HG02870 (cell line): Measurements from ENCODE around the gene DEPDC5.
"Not testable (repeated sequence)": the region's sequence is repeated elsewhere in the genome, so short reads cannot be mapped to it uniquely, and the experiment has no call there.

Experiments
- ATAC-seq: cut with Tn5 transposase; IDR thresholded peaks from one replicate; pipeline ENCODE4 v1.9.1; 2021; ENCODE audit warnings: mild to moderate bottlenecking, moderate library complexity; ENCODE audit not compliant: unreplicated experiment

The DEPDC5 gene

DNA sequence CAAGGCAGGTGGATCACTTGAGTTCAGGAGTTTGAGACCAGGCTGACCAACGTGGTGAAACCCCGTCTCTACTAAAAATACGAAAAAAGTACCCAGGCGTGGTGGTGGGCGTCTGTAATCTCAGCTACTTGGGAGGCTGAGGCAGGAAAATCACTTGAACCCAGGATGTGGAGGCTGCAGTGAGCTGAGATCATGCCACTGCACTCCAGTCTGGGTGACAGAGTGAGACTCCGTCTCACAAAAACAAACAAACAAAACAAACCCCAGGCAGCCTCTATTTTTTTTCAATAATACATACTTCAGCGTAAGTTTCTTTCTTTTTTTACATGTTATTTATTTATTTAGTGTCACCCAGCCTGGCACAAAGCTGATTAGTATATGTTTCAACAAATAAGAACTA, 60.1 kb downstream of the DEPDC5 start:
- ATAC-seq, result not testable (repeated sequence)

DNA sequence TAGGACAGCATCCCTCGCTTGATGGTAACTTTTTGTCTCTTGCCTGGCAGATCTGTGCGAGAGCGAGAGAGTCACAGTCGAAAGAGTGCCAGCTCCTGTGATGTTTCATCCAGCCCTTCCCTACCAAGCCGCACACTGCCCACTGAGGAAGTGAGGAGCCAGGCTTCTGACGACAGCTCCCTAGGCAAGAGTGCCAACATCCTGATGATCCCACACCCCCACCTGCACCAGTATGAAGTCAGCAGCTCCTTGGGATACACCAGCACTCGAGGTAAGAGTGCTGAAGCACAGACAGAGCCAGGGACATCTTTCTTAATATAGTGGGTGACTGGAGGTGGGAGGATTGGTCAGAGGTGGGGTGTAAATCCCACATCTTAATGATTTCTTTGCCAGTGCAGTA, 61.1 kb downstream of the DEPDC5 start:
- ATAC-seq, result no peak

DNA sequence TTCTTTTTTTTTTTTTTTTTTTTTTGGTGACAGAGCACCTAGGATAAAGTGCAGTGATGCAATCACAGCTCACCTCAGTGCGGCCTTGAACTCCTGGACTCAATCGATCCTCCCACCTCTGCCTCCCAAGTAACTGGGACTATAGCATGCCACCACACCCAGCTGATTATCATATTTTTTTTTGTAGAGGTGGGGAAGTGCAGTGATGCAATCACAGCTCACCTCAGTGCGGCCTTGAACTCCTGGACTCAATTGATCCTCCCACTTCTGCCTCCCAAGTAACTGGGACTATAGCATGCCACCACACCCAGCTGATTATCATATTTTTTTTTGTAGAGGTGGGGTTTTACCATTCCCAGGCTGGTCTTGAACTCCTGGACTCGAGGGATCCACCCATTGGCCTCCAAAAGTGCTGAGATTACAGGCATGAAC, 61.6 kb downstream of the DEPDC5 start:
- ATAC-seq, result not testable (repeated sequence)

DNA sequence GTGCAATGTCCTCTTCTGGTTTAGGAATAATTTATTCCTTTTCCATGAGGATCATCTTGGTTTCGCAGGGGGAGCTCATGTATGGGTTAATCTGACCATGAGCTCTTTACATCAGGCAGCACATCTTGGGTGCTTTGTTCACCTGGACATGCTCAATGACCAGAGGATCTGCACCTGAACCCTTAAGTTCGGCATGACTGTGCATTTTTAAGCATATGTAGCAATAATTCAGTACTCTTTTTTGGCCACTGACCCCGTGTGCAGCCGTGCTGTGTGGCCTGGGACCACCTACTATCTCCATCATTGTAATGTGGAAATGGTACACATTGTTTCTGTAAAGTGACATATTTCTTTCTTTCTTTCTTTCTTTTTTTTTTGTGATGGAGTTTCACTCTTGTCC, 62.9 kb downstream of the DEPDC5 start:
- no peak for ATAC-seq

DNA sequence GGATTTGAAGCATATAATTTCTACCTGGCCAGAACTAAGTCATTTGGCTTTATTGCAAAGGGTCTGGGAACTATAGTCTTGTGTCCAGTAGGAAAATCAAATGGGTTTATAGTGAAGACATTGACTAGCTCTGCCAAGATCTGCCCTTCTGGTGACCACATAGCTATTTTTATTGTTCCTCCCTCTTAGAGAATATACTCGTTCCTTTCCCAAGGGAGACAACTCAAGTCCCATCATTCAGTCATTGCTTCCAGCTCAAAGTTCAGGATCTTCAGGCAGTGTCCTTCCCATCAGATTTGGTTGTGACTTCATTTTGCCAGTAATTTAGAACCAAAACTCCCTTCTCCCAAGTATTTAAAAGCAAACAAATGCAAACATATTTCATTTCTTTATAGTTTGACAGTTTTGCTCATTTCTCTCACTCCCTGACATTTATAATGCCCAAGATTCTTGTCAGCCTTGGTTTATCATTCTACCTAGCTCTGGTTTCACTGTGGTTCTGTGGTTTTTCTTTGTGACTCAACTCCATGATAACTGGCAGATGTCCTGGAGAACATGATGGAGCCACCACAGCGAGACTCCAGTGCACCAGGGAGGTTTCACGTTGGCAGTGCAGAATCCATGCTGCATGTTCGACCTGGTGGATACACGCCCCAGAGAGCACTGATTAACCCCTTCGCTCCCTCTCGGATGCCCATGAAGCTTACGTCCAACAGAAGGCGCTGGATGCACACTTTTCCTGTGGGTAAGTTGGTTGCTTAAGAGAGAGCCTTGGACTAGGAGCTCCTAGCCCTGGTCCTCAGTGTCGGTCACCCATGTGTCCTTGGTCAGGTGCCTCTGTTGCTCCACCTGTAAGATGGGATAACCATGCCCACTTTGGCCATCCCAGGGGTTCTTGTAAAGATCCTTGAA, 64.9 kb downstream of the DEPDC5 start:
- ATAC-seq, result no peak

DNA sequence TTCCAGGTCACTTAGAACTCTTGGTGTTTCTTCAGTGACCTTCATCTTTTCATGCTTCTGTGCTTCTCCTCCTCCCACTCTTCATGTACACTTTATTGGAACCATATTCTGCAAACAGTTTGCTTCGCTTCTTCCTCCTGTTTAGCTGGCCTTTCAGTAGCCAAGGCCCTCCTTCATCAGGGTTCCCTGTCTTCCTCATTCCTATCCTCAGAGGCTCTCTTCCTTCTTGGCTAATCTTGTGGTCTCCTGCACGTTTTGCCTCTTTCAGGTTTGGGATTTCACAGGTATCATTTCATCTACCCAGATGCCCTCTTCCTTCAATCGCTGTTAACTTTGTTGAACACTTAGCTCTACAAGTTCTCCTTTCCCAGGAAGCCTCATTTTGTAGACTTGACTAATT, 66.8 kb downstream of the DEPDC5 start:
- ATAC-seq, result no peak

DNA sequence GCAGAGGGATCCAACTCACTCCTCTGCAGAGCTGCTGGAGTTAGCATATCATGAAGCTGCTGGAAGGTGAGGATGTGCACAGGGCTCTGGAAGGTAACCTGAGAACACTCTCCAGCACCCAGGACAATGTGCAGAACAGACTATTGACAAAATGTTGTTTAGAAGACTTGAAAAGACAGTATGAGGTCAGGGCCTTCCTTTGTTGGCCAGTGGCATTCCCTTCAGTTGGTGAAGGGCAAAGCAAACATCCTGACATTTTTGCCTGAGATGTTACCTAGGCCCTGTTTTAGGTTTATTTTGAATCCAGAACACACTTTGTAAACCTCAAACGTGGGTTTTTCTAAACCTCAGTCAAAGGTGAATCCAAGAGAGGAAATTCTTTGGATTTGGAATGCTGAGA, 67.8 kb downstream of the DEPDC5 start:
- ATAC-seq, result no peak

DNA sequence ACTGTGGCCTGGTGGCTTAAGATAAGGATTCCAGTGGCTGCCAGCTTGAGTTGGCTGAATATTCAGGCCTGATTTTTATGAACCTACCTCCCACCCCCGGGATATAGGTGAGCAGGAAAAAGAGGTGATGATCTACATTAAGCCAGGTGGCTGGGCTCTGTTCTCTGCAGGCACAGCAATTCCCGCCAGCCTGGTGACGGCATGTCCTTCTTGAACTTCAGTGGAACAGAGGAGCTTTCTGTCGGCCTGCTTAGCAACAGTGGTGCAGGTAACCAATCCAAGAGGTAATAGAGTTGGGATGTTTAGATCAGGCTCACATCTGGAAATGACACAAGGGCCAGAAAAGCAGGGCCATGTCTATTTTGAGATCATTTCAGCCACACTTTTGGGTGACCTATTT, 68.7 kb downstream of the DEPDC5 start:
- no peak for ATAC-seq

DNA sequence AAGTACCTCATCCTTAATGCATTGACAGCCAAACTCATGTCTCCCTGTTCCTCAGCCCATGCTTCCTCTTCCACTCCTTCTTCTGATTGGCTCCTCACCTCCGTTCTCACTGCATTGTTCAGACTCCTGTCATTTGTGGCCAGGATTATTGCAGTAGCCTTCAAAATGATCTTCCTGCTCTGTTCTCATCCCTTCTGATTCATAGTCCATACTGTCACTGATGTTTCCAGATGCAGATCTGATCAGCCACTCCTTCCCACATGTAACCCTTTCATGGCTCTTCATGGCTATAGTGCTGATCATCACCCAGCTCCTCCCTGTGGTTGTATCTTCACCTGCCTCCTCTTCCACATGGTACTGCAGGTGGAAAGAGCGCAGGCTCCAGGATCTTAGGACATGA, 71.7 kb downstream of the DEPDC5 start:
- no peak for ATAC-seq

DNA sequence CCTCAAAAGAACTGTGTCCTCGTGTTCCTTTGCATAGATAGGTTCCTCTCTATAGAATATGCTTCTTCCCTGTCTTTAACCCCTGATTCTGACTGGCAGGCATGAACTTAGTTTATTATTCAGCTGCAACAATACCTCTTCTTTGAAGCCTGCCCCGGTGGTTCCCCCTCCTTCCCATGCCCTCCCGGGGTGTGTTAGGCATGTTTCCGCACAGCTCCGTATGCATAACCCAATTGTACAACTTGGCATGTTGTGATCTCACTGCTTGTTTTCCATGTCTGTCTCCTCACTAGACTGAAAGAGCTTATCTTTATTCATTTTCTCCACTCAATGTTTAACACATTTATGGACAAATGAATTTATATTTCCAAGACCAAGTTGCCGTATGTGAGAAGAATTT, 72.6 kb downstream of the DEPDC5 start:
- ATAC-seq, result no peak

DNA sequence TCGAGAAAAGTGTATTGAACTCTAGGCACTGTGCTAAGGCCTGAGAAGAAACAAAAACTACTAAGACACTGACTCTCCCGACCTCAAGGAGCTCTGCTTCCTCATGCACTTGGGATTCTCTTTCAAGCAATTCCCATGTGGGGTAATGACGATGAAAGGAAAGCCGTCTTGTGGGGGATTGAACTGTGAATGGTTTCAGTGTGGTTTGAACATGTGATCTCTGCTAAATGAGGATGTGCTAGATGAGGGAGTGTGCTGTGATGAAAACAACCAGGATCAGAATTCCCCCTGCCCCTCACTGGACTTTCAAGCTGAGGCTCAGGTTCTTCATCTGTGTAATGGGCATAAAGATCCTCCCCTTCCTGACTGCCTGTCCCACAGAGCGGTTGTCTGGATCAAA, 74.9 kb downstream of the DEPDC5 start:
- no peak for ATAC-seq

DNA sequence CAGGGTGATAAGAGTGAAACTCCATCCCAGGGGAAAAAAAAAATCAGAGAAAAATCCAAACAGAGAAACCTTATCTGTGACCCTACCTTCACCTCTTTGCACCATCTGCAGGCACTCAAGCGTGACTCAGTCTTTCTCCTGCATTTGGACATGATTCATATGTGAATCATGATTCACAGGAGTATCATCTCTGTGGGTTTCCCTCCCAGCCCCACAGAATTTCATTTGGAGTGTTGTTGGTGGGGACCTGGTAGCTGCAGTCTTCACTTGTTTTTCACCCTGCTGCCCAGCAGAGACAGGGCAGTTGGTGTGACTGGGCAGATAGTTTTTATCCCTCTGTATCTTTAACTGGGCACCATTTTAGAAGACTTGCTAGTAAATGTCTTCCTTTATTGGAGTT, 75.7 kb downstream of the DEPDC5 start:
- ATAC-seq, result no peak

DNA sequence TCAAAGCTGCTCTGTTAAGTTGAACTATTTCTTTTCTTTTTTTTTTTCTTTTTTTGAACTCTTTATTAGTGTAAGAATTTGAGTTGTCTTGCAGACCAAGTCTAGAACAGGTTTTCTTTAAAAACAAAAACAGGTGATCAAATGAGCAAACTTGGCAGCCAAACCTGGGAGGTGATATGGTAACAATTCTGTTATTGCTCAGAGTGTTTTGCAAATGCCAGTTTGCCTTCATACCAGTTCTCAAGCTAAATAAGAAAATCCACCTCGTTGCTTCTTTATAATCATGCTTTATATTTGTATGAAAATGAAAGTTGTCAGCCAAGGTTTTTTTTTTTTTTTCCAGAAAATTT, 76.9 kb downstream of the DEPDC5 start:
- no peak for ATAC-seq

DNA sequence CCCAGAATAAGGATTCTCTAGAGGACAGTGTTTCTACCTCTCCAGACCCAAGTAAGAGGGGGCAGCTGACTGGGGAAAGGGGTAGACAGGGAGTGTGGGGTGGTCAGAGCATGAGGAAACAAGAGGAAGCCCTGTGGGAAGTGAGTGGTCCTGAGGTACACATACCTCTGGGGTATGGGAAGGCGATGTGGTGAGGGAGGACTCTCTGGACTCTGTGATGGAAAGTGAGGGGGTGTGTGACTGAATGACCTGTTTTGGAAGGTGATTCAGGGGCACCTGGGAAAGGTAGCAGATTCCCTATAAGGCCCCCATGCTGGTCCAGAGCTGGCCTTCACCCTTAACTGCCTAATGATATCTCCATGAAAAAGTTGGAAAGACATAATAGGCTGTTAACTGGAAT, 80.1 kb downstream of the DEPDC5 start:
- ATAC-seq, result no peak

DNA sequence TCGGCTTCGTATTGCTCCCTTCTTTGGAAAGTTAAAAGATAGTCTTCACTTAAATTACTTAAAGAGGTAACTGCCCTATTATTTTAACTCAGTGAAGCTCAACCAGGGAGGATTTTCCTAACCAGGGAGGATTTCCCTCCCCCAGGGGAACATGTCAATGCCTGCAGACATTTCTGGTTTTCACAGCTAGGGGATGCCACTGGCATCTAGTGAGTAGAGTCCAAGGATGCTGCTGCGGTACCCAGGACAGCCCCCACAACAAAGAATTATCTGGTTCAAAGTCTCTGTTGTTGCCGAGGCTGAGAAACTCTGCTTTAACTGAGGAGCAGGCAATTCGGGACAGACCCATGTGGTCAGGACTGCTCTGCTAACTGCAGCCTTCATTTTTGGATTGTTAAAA, 82.2 kb downstream of the DEPDC5 start:
- no peak for ATAC-seq

DNA sequence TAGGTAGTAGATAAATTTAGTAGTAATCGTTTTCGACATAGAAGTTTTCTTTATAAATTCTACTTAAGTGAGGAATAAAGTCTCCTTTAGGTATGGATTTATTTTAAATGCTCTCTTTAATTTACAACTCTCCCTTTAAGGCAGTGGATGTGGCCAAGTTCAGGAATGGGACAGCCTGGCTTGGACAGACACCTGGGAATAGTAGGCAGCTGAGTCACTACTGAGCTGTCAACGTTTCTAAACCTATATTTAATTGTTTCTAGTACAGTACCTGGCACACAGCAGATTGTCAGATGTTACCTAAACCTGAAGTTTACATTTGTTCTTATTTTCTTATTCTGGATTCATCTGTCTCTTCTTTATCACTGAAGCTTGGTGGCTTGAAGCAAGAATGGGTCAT, 85.1 kb downstream of the DEPDC5 start:
- ATAC-seq, result no peak

DNA sequence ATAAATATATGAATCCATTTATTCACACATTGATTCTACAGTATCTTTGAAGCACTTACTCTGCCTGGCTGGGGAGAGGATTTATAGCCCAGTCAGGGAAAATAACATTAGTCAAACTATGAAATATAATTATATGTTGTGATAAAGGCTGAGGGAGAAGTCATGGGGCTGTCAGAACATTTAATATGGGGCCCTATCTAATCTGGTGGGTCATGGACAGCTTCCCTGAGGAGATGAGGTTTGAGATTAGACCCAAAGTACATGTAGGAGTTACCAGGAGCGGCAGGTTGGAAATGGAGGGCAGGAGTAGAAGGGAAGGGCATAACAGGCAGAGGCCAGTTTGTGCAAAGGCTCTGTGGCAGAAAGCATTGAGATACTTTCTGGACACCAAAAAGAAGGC, 86.2 kb downstream of the DEPDC5 start:
- no peak for ATAC-seq

DNA sequence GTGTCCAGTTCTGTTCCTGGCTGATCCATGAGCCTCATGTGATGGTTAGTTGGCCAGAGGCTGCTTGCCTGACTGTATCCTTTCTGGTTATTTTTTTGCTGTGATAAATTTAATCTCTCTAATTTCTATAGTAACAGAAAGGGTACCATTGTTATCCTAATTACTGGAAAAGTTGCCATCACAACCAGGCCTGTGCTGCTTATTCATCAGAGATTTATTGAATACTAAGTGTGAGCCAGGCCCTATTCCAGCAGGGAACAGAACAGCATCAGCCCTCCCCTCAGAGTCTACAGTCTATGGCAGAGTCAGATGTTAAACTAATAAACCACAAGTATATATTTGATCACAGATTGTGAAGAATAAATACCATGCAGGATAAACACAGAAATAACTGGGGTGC, 86.8 kb downstream of the DEPDC5 start:
- no peak for ATAC-seq

DNA sequence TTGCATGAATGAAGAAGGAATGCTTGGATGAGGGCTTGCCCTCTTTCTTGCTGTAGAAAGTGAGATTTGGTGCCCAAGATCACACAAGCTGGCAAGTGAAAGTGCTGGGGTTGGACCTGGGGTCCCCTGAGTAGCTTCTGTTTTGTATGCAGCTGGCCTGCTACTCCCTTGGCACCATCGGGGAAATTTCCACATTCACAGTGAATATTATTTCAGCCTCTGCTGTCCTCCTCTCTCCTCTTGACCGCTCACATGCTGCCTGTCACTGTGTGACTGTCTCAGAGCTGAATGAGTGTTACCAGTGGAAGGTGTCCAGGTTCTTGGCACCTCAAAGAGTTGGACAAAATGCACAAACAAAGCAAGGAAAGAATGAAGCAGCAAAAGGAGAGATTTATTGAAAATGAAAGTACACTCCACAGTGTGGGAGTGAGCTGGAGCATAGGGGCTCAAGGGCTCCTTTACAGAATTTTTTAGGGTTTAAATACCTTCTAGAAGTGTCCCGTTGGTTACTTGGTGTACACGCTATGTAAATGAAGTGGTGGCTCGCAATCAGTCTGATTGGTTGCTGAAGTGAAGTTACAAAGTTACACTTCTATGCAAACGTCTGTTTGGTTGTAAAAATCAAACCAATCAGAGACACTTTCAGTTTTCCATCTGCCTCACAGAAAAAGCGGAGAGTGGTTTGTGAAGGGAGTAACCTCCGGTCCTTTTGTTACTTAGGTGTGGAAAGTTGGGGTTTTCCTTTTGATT, 87.4 kb downstream of the DEPDC5 start:
- ATAC-seq, result no peak

DNA sequence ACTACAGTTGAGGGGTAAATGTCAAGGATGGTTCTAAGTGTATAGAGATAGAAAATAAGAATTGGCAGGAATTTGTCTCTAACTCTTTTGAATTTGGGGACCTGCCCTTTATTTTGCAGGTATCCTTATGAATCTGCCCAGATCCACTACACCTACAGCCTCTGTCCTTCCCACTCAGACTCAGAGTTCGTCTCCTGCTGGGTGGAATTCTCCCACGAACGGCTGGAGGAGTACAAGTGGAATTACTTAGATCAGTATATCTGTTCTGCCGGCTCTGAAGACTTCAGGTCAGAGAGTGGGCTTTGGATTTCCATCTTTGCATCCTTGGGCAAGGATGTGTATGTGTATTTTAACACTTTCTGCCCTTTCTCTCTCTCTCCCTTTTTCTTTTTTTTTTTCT, 89.7 kb downstream of the DEPDC5 start:
- ATAC-seq, result no peak

DNA sequence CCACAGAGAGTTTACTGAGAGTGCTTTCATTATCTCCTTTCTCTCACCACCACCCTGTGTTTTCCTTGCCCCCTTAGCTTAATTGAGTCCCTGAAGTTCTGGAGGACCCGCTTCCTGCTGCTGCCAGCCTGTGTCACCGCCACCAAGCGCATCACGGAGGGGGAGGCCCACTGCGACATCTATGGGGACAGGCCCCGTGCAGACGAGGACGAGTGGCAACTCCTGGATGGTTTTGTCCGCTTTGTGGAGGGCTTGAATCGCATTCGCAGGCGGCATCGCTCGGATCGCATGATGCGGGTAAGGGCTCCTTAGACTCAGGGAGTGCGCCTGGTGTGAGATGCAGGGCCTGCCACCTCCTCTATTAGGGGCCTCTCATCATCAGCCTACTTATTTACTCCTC, 91.1 kb downstream of the DEPDC5 start:
- ATAC-seq, result no peak
